Neural progenitor cell (in vitro differentiated cells): ENCODE measurements around the gene TMEM109. TPM values are rescaled to one million over a fixed set of nuclear protein-coding genes. Genes with fewer than 3 reads are reported as not detected.
A peak's percentile ranks its signal among the peaks of the same experiment; 100 is the strongest.

Experiments used
- DNase-seq: peaks from one replicate; pipeline ENCODE4 v3.0.0-alpha.2; 2016; ENCODE audit warnings: low spot score
- H2AFZ ChIP-seq: fragments of 200-600 bp; sonication (generic); replicated peaks from 2 replicates; pipeline ENCODE4 v1.6.1; 2016; ENCODE audit warnings: antibody characterized with exemption
- H3F3A ChIP-seq: fragments of 200-600 bp; sonication (generic); 2 replicates; pipeline ENCODE4 v1.6.1; 2016; ENCODE audit warnings: antibody characterized with exemption, low read depth
- H3K27ac ChIP-seq: fragments of 200-600 bp; sonication (generic); 2 replicates; pipeline ENCODE4 v1.5.1; 2016; ENCODE audit warnings: mild to moderate bottlenecking
- H3K27me3 ChIP-seq: fragments of 200-600 bp; sonication (generic); 2 replicates; pipeline ENCODE4 v1.6.1; 2016; ENCODE audit warnings: mild to moderate bottlenecking, moderate library complexity
- H3K36me3 ChIP-seq: fragments of 200-600 bp; sonication (generic); 2 replicates; pipeline ENCODE4 v1.5.1; 2016
- H3K4me1 ChIP-seq: fragments of 200-600 bp; sonication (generic); 2 replicates; pipeline ENCODE4 v1.6.1; 2016; ENCODE audit warnings: mixed run types
- H3K4me2 ChIP-seq: fragments of 200-600 bp; sonication (generic); 2 replicates; pipeline ENCODE4 v1.6.1; 2016
- H3K4me3 ChIP-seq: fragments of 200-600 bp; sonication (generic); 2 replicates; pipeline ENCODE4 v1.5.1; 2016
- H3K79me2 ChIP-seq: fragments of 200-600 bp; sonication (generic); 2 replicates; pipeline ENCODE4 v1.6.1; 2016; ENCODE audit warnings: low read depth
- H3K9ac ChIP-seq: fragments of 200-600 bp; sonication (generic); 2 replicates; pipeline ENCODE4 v1.6.1; 2016
- H3K9me3 ChIP-seq: fragments of 200-600 bp; sonication (generic); 2 replicates; pipeline ENCODE4 v1.5.1; 2016; ENCODE audit warnings: low read depth
- H4K20me1 ChIP-seq: fragments of 200-600 bp; sonication (generic); 2 replicates; pipeline ENCODE4 v1.6.1; 2016; ENCODE audit warnings: low read depth
- H3K27ac Mint-ChIP-seq: 3 replicates; pipeline ENCODE4 v1.8.0; 2021; ENCODE audit warnings: mixed read lengths
- H3K27me3 Mint-ChIP-seq: 2 replicates; pipeline ENCODE4 v1.8.0; 2022; ENCODE audit warnings: low read depth, mild to moderate bottlenecking, inconsistent platforms, moderate library complexity, mixed read lengths; ENCODE audit not compliant: insufficient read depth
- H3K36me3 Mint-ChIP-seq: 3 replicates; pipeline ENCODE4 v1.8.0; 2021; ENCODE audit warnings: mixed read lengths
- H3K4me1 Mint-ChIP-seq: 3 replicates; pipeline ENCODE4 v1.8.0; 2021; ENCODE audit warnings: mixed read lengths
- H3K4me3 Mint-ChIP-seq: 3 replicates; pipeline ENCODE4 v1.8.0; 2021; ENCODE audit warnings: mild to moderate bottlenecking, moderate library complexity, mixed read lengths
- H3K9me3 Mint-ChIP-seq: 3 replicates; pipeline ENCODE4 v1.8.0; 2020; ENCODE audit warnings: mixed read lengths
- EZH2 ChIP-seq: fragments of 200-600 bp; sonication (generic); IDR thresholded peaks from 2 replicates; pipeline ENCODE4 v1.6.1; 2017; ENCODE audit warnings: antibody characterized with exemption, mild to moderate bottlenecking, moderate library complexity
- EZH2phosphoT487 ChIP-seq: fragments of 200-600 bp; sonication (generic); IDR thresholded peaks from 2 replicates; pipeline ENCODE4 v1.6.1; 2017; ENCODE audit warnings: antibody characterized with exemption
- total RNA-seq: library from RNA; depleted of rRNA; stranded (reverse); fragments of >200 nt; gene quantifications from 2 replicates; pipeline ENCODE4 v1.2.3, GENCODE V29; 2015; ENCODE audit warnings: low replicate concordance
- TF ChIP-seq, protein P1 (sequence below): fragments of 200-600 bp; sonication (generic); IDR thresholded peaks from 2 replicates; pipeline ENCODE4 v1.5.1; 2017; ENCODE audit warnings: antibody characterized with exemption, mild to moderate bottlenecking

Gene TMEM109
- total RNA-seq, 1 donor from 2014 or later, result 22.4 TPM

DNA sequence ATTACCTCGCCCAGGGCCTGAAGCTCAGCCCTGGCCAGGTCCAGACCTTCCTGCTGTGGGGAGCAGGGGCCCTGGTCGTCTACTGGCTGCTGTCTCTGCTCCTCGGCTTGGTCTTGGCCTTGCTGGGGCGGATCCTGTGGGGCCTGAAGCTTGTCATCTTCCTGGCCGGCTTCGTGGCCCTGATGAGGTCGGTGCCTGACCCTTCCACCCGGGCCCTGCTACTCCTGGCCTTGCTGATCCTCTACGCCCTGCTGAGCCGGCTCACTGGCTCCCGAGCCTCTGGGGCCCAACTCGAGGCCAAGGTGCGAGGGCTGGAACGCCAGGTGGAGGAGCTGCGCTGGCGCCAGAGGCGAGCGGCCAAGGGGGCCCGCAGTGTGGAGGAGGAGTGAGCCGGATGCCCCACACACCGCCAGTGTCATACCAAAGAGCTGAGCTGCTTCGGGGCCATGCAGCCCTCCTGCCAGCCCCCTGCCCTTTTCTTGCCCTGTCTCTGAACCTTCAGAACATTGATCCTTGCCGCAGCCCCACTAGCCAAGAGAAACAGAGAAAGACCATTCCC lies 7.9 kb downstream of the TMEM109 start:
- peaks cover 36% of the 10 kb centered on the region for H4K20me1 ChIP-seq
- H3K79me2 ChIP-seq, result peaks cover 42% of the 10 kb centered on the region
- H3K36me3 ChIP-seq, result no peaks in the 10 kb centered on the region
- H3K9ac ChIP-seq, result no peak overlapping the region
- no peak for DNase-seq
- H3K4me3 Mint-ChIP-seq, result peak overlapping the region; percentile 53
- H3K4me1 Mint-ChIP-seq, result peaks cover 37% of the 10 kb centered on the region
- peaks cover 26% of the 10 kb centered on the region for H3K36me3 Mint-ChIP-seq
- no peaks in the 10 kb centered on the region for H3K9me3 Mint-ChIP-seq
- no peak overlapping the region for H3K27ac Mint-ChIP-seq
- H3K4me3 ChIP-seq, result no peak overlapping the region
- no peak overlapping the region for H3K4me2 ChIP-seq
- no peaks in the 10 kb centered on the region for H3K27me3 ChIP-seq
- H3K9me3 ChIP-seq, result no peaks in the 10 kb centered on the region
- H3K4me1 ChIP-seq, result peaks cover 6% of the 10 kb centered on the region
- peaks cover 2% of the 10 kb centered on the region for H3K27me3 Mint-ChIP-seq
- no peaks in the 10 kb centered on the region for H3F3A ChIP-seq
- TF ChIP-seq EZH2phosphoT487 (no peak), EZH2 (no peak)
- TF ChIP-seq, protein P1, sequence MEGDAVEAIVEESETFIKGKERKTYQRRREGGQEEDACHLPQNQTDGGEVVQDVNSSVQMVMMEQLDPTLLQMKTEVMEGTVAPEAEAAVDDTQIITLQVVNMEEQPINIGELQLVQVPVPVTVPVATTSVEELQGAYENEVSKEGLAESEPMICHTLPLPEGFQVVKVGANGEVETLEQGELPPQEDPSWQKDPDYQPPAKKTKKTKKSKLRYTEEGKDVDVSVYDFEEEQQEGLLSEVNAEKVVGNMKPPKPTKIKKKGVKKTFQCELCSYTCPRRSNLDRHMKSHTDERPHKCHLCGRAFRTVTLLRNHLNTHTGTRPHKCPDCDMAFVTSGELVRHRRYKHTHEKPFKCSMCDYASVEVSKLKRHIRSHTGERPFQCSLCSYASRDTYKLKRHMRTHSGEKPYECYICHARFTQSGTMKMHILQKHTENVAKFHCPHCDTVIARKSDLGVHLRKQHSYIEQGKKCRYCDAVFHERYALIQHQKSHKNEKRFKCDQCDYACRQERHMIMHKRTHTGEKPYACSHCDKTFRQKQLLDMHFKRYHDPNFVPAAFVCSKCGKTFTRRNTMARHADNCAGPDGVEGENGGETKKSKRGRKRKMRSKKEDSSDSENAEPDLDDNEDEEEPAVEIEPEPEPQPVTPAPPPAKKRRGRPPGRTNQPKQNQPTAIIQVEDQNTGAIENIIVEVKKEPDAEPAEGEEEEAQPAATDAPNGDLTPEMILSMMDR, result no peak
- no peak overlapping the region for H2AFZ ChIP-seq
- no peak overlapping the region for H3K27ac ChIP-seq

GRCh38 chr11:60922906-60923305 lies 8.9 kb downstream of the TMEM109 start:
- peaks cover 31% of the 10 kb centered on the region for H3K79me2 ChIP-seq
- no peaks in the 10 kb centered on the region for H3K36me3 ChIP-seq
- no peaks in the 10 kb centered on the region for H3K9me3 Mint-ChIP-seq
- no peaks in the 10 kb centered on the region for H3F3A ChIP-seq
- peaks cover 6% of the 10 kb centered on the region for H3K4me1 ChIP-seq
- H3K4me2 ChIP-seq, result no peak overlapping the region
- TF ChIP-seq, protein P1, result no peak
- TF ChIP-seq EZH2, result no peak
- TF ChIP-seq EZH2phosphoT487, result no peak
- no peak for DNase-seq
- H3K9me3 ChIP-seq, result no peaks in the 10 kb centered on the region
- H3K4me3 Mint-ChIP-seq, result no peak overlapping the region
- peaks cover 36% of the 10 kb centered on the region for H4K20me1 ChIP-seq
- H3K9ac ChIP-seq, result no peak overlapping the region
- H3K4me3 ChIP-seq, result no peak overlapping the region
- H3K4me1 Mint-ChIP-seq, result peaks cover 36% of the 10 kb centered on the region
- no peak overlapping the region for H3K27ac Mint-ChIP-seq
- H3K36me3 Mint-ChIP-seq, result peaks cover 25% of the 10 kb centered on the region
- H2AFZ ChIP-seq, result no peak overlapping the region
- H3K27ac ChIP-seq, result no peak overlapping the region
- no peaks in the 10 kb centered on the region for H3K27me3 ChIP-seq
- H3K27me3 Mint-ChIP-seq, result peaks cover 2% of the 10 kb centered on the region

DNA sequence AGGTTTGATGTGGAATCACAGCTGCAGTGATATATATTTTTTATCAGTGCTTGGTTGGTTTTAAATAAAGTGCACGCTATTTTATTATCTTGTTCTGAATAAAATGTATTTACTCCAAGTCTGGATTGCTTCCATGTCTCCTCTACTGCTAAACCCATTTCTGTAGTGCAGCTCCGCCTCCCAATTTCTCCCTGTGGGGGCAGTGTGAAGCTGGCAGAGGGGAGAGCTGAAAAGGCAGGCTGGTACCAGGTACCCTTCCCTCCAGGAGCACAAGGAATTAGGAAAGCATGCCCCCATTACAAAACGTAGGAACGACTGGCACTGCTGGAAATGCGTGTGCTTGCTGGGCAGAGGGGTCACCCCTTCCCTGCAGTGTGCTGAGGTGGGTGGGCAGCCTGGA lies 9.4 kb downstream of the TMEM109 start:
- H3K27me3 Mint-ChIP-seq, result peaks cover 2% of the 10 kb centered on the region
- H3K27ac Mint-ChIP-seq, result no peak overlapping the region
- peaks cover 27% of the 10 kb centered on the region for H3K79me2 ChIP-seq
- no peaks in the 10 kb centered on the region for H3K9me3 ChIP-seq
- H3K4me3 Mint-ChIP-seq, result peak overlapping the region; percentile 79
- peaks cover 32% of the 10 kb centered on the region for H4K20me1 ChIP-seq
- no peaks in the 10 kb centered on the region for H3K9me3 Mint-ChIP-seq
- no peak overlapping the region for H3K4me3 ChIP-seq
- TF ChIP-seq EZH2 (no peak), EZH2phosphoT487 (no peak)
- TF ChIP-seq, protein P1, result no peak
- peaks cover 32% of the 10 kb centered on the region for H3K4me1 Mint-ChIP-seq
- DNase-seq, result no peak
- H3K27ac ChIP-seq, result no peak overlapping the region
- no peak overlapping the region for H3K9ac ChIP-seq
- H3F3A ChIP-seq, result no peaks in the 10 kb centered on the region
- H3K4me2 ChIP-seq, result no peak overlapping the region
- no peaks in the 10 kb centered on the region for H3K36me3 ChIP-seq
- no peaks in the 10 kb centered on the region for H3K27me3 ChIP-seq
- H2AFZ ChIP-seq, result no peak overlapping the region
- peaks cover 6% of the 10 kb centered on the region for H3K4me1 ChIP-seq
- H3K36me3 Mint-ChIP-seq, result peaks cover 24% of the 10 kb centered on the region
